AG08395 (cell line): ENCODE data around the gene TAAR5.
"Not testable (repeated sequence)": the region's sequence is repeated elsewhere in the genome, so short reads cannot be mapped to it uniquely, and the experiment has no call there.

ENCODE experiments used
- DNase-seq: peaks from one replicate; pipeline ENCODE4 v3.0.0; 2012; ENCODE audit warnings: mixed read lengths, low spot score

Gene TAAR5

DNA sequence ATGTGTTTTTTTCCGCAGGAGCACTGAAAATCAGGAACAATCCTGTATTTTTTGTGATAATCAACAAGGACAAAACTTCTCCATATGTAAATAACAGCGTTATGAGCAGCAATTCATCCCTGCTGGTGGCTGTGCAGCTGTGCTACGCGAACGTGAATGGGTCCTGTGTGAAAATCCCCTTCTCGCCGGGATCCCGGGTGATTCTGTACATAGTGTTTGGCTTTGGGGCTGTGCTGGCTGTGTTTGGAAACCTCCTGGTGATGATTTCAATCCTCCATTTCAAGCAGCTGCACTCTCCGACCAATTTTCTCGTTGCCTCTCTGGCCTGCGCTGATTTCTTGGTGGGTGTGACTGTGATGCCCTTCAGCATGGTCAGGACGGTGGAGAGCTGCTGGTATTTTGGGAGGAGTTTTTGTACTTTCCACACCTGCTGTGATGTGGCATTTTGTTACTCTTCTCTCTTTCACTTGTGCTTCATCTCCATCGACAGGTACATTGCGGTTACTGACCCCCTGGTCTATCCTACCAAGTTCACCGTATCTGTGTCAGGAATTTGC lies 19.2 kb downstream of the TAAR5 start, which contains the start of gene TAAR6:
TSS of gene TAAR6 (plus strand) at position 102 of the 557 bp plus-strand sequence. CDS start at position 102, 0 bp downstream.
- no peak for DNase-seq

DNA sequence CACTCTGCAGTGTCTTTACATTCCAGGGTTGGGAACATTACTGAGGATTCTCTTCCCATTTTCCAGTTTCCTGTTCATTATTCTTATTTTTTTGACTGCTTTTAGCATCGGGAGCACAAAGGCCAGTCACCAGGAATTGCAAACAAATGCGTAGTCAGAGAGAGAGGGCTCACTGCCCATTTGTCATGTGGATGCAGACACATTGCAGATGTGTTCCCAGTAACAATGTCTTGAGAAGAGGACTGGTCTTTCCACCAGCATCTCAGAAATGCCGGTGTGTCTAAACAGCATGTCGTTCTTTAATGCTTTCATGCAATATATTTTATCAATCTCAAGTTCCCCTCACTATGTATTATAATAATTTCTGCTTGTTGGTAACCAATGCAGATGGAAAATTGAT lies 20.4 kb downstream of the TAAR5 start:
- DNase-seq: no peak

- no peak for DNase-seq
These were observed 20.9 kb downstream of the TAAR5 start for GRCh38 chr6:132568611-132569010.

- DNase-seq: no peak
These were observed 22.0 kb downstream of the TAAR5 start for GRCh38 chr6:132567566-132567965.

DNA sequence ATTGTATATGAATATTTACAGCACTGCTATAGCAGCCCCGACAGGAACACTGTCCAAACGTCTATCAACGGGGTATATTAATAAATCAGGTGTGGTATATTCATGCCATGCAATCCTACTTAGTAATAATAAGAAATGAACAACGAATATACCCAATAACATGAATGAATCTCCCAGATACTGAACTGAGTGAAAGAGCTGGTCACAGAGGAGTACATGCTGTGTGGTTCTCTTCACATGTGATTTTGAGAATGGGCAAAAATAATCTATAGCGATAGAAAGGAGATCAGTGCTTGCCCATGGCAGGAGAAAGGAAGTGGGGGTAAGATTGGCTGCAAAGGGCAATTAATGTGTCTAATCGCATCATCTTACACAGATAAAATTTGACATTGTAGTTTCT lies 23.1 kb downstream of the TAAR5 start:
- DNase-seq: no peak

DNA sequence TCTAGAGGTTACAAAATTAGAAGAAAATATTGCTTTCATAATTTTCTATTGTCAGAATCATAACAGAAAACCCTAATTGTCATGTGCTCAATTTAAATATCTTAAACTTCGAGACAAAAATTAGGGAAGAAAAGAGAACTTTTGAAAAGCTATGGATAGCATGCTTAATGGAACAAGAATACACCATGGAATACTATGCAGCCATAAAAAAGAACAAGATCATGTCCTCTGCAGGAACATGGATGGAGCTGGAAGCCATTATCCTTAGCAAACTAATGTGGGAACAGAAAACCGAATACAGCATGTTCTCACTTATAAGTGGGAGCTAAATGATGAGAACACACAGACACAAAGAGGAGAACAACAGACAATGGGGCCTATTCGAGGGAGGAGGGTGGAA lies 29.5 kb downstream of the TAAR5 start:
- not testable (repeated sequence) for DNase-seq

- no peak for DNase-seq
These were observed 37.2 kb downstream of the TAAR5 start, which contains the start of gene TAAR8 for GRCh38 chr6:132552372-132552771. Gene TAAR8 (plus strand): TSS chr6:132552672. CDS start chr6:132552693, 21 bp downstream.

DNA sequence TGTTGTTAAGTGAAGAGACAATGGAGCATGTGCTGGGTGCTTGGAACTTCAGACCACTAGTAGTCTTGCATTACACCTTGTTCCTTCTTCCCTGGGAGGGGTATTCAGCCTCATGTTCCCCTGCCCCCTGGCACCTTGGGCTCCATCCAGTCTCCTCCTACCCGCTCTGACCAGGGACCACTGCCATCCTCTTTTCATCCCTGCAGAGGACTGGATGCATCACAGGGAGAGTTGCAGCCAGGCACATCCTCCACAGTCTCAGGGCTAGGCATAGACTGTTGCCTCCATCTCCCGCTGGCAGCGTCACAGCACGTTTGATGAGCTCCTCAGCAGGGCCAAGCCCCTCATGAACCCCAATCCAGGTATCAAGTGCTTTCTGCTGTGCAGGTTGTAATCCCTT lies 38.3 kb downstream of the TAAR5 start:
- no peak for DNase-seq

DNA sequence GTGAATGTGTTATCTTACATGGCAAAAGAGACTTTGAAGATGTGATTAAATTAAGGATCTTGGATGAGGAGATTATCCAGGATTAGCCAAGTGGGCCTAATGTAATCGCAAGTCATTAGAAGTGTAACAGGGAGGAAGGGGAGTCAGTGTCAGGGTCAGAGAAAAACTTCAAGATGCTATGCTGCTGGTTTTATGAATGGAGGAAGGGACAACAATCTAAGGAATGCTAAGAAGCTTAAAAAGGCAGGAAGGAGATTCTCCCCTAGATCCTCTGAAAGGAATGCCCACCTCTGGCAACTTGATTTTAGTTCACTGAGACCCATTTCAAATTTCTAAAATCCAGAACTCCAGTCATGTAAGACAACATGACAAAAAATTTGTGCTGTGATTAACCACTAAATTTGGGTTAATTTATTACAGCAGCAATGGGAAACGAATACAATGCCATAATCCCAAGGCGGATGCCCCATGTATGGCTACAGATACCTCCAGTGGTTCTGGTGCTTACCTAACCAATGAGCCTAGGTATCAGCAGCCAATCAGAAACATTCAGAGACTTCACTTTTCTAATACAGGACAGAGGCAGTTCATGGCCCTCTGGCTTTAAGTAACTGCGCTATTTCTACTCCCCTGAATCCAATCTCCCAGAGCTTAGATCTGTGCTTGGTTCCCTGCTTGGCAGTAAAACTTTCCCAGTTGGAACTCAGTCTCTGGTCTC lies 40.6 kb downstream of the TAAR5 start:
- no peak for DNase-seq

DNA sequence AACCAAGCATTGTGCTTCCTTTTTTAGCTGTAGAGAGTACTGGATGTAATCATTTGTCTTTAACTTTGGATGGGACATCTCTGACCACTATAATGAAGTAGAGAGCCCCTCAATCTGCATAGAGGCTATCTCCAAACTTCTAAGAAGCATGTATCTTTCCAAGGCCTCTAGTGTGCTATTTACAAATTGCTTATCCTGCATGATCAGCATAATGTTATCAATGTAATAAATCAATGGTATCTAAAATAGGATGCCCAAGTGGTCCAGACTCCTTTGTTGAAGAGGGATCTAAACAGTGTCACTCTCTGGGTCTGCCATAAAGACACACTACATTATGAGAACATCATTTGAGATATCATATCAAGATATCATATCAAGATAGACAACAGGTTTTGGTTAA lies 44.7 kb downstream of the TAAR5 start:
- DNase-seq: no peak
